ENCODE data around the gene DOCK9. TPM values are rescaled to one million over a fixed set of nuclear protein-coding genes. Genes with fewer than 3 reads are reported as not detected.

DOCK9 gene
- polyA plus RNA-seq, 3 donors, result 0.01 TPM; not detected in 2

- Histone ChIP-seq H2AFZ (ENCODE audit: insufficient read depth, low read depth, low read length, poor library complexity, severe bottlenecking) (no peak overlapping the region), H3K4me2 (replicated peaks; ENCODE audit: extremely low read depth, low read length, poor library complexity, severe bottlenecking) (no peak overlapping the region), H4K20me1 (ENCODE audit: insufficient read depth, low read length) (no peaks in the 10 kb centered on the region), H3K9me3 (replicated peaks in 1 of 2; ENCODE audit: control insufficient read depth in 1 of 2, insufficient read depth in 1 of 2, low read length in 2 of 2) (no peaks in the 10 kb centered on the region), H3K79me2 (ENCODE audit: insufficient read depth, low read length) (no peaks in the 10 kb centered on the region), H3K36me3 (replicated peaks in 1 of 2; ENCODE audit: control insufficient read depth in 1 of 2, insufficient read depth in 2 of 2, low read length in 2 of 2) (no peaks in the 10 kb centered on the region), H3K27me3 (ENCODE audit: control insufficient read depth in 2 of 2, insufficient read depth in 2 of 2, low read length in 2 of 2) (no peaks in the 10 kb centered on the region), H3K4me1 (ENCODE audit: control insufficient read depth in 1 of 2, insufficient read depth in 2 of 2, low read length in 2 of 2) (peaks cover 3 to 4% of the 10 kb centered on the region in 2 donors), H3K4me3 (replicated peaks in 1 of 3; ENCODE audit: low read depth in 2 of 3, low read length in 3 of 3) (no peak overlapping the region), H3K9ac (ENCODE audit: insufficient read depth, low read length, poor library complexity, severe bottlenecking) (no peak overlapping the region), H3K27ac (ENCODE audit: low read depth in 1 of 2, low read length in 2 of 2) (no peak overlapping the region)
- TF ChIP-seq CTCF (IDR thresholded peaks at IDR 0.05), result no peak
- no peak for DNase-seq
- H3K4me1 Mint-ChIP-seq, result peaks cover 8% of the 10 kb centered on the region
- no peak overlapping the region for H3K4me3 Mint-ChIP-seq
- H3K9me3 Mint-ChIP-seq, result no peaks in the 10 kb centered on the region
- no peaks in the 10 kb centered on the region for H3K36me3 Mint-ChIP-seq
- 100% methylated on average over 1 of the region's 5 CpGs for WGBS (ENCODE audit: insufficient coverage)
- H3K27ac Mint-ChIP-seq, result no peak overlapping the region
- intact Hi-C loops (cut with micrococcal nuclease), result no loop called here
- H3K27me3 Mint-ChIP-seq (ENCODE audit: low read depth in 3 of 3), result peaks cover 0 to 3% (median 0%) of the 10 kb centered on the region in 3 donors
These were observed 56.8 kb downstream of the DOCK9 start for GRCh38 chr13:98921015-98921580.

GRCh38 chr13:98919566-98919965, 58.3 kb downstream of the DOCK9 start:
- H4K20me1 ChIP-seq (ENCODE audit: insufficient read depth, low read length), result no peaks in the 10 kb centered on the region
- no peak for TF ChIP-seq CTCF (IDR thresholded peaks at IDR 0.05)
- no peak overlapping the region for H3K27ac ChIP-seq (ENCODE audit: low read depth in 1 of 2, low read length in 2 of 2)
- H3K4me2 ChIP-seq (replicated peaks; ENCODE audit: extremely low read depth, low read length, poor library complexity, severe bottlenecking), result no peak overlapping the region
- no peaks in the 10 kb centered on the region for H3K79me2 ChIP-seq (ENCODE audit: insufficient read depth, low read length)
- no peaks in the 10 kb centered on the region for H3K9me3 Mint-ChIP-seq
- H3K27me3 ChIP-seq (ENCODE audit: control insufficient read depth in 2 of 2, insufficient read depth in 2 of 2, low read length in 2 of 2), result no peaks in the 10 kb centered on the region
- no peaks in the 10 kb centered on the region for H3K36me3 Mint-ChIP-seq
- H3K9me3 ChIP-seq (replicated peaks in 1 of 2; ENCODE audit: control insufficient read depth in 1 of 2, insufficient read depth in 1 of 2, low read length in 2 of 2), result no peaks in the 10 kb centered on the region
- intact Hi-C loops (cut with micrococcal nuclease), result no loop called here
- no peak for DNase-seq
- WGBS (ENCODE audit: insufficient coverage), result 100% methylated on average over 1 of the region's 2 CpGs
- H3K4me1 ChIP-seq (ENCODE audit: control insufficient read depth in 1 of 2, insufficient read depth in 2 of 2, low read length in 2 of 2), result peaks cover 3 to 4% of the 10 kb centered on the region in 2 donors
- H3K36me3 ChIP-seq (replicated peaks in 1 of 2; ENCODE audit: control insufficient read depth in 1 of 2, insufficient read depth in 2 of 2, low read length in 2 of 2), result no peaks in the 10 kb centered on the region
- no peak overlapping the region for H3K4me3 Mint-ChIP-seq
- H3K4me1 Mint-ChIP-seq, result peaks cover 8% of the 10 kb centered on the region
- H3K27me3 Mint-ChIP-seq (ENCODE audit: low read depth in 3 of 3), result peaks cover 0 to 3% (median 0%) of the 10 kb centered on the region in 3 donors
- no peak overlapping the region for H3K9ac ChIP-seq (ENCODE audit: insufficient read depth, low read length, poor library complexity, severe bottlenecking)
- no peak overlapping the region for H3K27ac Mint-ChIP-seq
- no peak overlapping the region for H3K4me3 ChIP-seq (replicated peaks in 1 of 3; ENCODE audit: low read depth in 2 of 3, low read length in 3 of 3)
- H2AFZ ChIP-seq (ENCODE audit: insufficient read depth, low read depth, low read length, poor library complexity, severe bottlenecking), result no peak overlapping the region

Data from CD14-positive monocyte (primary cell).